ENCODE results near the gene ZBTB20.

The ZBTB20 gene

DNA sequence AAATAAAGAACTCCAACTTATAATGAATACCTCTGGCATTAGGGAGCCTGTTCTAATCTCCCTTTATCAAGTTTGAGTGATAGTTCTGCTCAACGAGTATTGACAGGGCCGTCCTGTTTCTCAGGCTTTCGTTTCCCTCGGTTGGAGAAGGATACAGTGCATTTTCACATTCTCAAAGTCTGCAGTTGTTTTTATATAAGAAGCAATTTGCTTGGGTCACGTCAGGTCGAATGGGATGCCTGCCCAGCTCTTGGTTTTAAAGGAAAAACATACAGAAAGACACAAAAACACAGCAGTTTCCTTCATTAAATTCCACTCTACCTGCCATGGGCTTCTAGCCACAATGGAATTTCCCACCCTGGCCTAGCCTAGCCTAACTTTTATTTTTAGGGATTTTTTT, 487.0 kb downstream of the ZBTB20 start:
- no peak for DNase-seq

GRCh38 chr3:114659109-114660061, 487.7 kb downstream of the ZBTB20 start:
- DNase-seq = no peak

GRCh38 chr3:114651555-114651954, 495.5 kb downstream of the ZBTB20 start:
- DNase-seq = no peak

GRCh38 chr3:114650808-114651207, 496.3 kb downstream of the ZBTB20 start:
- peak; percentile 25 for DNase-seq

DNA sequence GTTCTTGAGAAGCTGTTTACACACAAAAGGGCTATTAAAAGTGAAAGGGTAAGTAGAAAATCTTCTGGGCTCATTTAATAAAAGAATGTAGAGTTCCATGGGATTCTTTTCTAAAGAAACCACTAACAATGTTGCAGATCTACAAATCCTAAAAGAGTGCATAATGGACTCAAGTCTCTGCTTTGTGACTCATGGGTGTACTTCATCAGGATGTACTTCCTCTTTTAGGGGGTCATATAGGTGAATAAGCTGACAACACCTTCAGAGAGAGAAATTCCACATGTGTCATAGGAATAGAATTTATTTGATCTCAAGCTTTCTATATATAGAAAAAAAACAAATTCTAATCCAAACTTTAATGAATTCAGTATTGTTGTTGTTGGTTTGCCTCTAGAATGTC, 497.8 kb downstream of the ZBTB20 start:
- DNase-seq = peak; percentile 70

GRCh38 chr3:114646526-114646925, 500.6 kb downstream of the ZBTB20 start:
- no peak for DNase-seq

DNA sequence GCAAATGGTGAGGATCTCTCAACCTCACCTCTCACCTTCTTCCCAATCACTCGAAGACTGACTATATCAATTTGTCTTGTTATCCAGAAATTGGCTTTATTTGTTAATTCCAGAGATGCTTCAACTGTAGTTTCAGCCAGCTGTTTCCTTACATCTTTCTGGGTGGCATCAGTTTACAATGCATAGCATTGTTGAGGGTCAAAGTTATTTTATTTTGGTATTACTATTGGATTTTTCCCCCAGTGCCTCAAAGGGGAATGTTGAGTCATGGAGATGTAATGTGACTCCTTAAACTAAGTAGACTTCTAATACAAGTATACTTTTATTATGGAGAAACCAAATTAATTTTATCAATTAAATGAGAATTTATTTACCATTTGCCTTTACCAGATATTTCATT, 501.7 kb downstream of the ZBTB20 start:
- DNase-seq = no peak

GRCh38 chr3:114644367-114644766, 502.7 kb downstream of the ZBTB20 start:
- peak; percentile 40 for DNase-seq

DNA sequence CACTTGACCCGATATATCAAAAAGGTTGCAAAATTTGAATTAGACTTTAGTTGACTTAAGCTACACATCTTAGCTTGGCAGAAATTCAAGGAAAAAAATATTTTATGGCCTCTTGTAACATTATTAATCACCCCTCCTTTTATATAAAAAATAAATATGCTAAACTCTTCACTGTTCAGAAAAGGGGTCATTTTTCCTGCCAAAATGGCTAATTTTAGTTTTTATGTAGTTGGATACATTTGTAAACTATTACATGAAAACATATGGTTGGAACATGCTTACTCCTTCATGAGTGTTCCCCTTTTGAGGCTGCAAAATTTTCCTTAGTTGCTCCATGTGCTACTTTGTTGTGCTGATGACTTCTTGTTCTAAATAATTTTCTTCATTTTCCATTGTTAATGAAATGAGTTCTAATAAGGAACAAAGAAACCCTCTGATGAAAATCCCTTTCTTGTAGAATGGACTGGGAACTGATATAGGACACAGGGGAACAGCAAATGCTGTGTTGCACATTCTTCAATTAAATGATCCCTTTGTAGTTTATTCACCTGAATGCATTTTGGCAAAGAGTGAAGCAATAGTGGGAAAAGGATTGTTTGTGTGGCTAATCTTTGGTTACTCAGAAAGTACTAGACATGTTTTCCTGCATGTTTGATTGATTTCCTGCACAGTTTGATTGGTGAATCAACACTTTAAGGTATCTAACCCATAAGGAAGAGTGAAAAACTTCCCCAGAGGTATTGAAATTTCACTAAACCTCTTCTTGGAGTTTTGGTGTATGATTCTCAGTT, 503.9 kb downstream of the ZBTB20 start:
- DNase-seq = no peak

- no peak for DNase-seq
These were observed 507.0 kb downstream of the ZBTB20 start for GRCh38 chr3:114640126-114640525.

GRCh38 chr3:114639171-114639570, 507.9 kb downstream of the ZBTB20 start:
- DNase-seq = no peak

DNA sequence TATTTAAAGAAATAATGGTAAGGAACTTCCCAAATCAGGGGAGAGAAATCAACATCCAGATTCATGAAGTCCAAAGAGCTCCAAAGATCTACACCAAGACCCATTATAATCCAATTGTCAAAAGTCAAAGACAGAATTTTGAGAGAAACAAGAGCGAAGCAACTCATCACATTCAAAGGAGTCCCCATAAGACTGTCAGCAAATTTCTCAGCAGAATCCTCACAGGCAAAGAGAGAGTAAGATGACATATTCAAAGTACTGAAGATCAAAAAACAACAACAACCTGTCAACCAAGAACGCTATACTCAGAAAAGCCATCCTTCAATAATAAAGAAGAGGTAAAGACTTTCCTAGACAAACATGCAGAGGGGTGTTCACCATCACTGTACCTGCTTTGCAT, 511.2 kb downstream of the ZBTB20 start:
- no peak for DNase-seq

DNA sequence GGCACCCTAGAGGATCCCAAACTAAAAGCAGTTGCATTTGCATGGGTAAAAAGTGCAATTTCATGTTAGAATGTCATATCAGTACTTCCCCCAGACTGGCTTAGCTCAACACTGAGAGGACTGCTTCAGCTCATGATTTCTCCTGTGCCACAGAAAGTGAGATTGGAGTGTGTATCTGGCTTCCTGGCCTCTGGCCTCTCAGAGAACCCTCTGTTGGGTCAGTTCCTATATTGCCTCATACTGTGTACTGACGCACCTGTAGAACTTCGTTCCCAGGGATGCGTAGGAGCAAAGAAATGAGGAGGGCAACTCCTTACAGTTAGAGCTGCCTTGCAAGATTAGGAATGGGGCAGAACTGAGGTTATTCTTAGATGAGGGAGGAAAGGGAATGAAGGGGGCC, 512.5 kb downstream of the ZBTB20 start:
- DNase-seq = no peak

DNA sequence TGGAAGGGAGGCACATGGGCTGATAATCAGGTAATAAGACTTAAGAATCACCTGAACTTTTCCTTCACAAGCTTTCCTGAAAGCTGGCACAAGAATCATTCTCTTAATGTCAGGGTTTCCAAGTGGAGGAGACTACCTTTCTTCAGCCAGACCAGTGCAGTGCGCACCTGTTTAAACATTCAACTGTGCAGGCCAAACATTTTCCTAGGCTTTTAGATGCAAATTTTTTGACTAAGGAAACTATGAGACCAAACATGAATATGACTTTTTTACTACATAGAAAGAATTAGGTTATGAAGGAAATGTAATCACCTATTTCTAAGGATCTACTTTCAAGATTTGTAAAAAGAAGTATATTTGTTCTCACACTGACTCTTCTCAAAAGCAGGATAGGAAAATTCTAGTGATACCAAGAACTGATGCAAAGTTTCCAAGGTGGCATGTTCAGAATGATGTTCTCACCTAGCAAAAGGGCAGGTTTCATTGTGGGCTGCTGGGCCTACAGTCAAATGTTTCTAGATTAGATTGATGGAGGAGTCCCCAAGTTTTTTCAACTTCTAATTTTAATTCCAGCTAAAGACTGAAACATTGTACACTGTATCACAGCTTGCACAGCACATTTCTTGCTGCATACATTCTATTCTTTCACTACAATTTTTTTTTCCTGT, 514.2 kb downstream of the ZBTB20 start:
- no peak for DNase-seq

GRCh38 chr3:114627770-114628169, 519.3 kb downstream of the ZBTB20 start:
- DNase-seq = no peak

DNA sequence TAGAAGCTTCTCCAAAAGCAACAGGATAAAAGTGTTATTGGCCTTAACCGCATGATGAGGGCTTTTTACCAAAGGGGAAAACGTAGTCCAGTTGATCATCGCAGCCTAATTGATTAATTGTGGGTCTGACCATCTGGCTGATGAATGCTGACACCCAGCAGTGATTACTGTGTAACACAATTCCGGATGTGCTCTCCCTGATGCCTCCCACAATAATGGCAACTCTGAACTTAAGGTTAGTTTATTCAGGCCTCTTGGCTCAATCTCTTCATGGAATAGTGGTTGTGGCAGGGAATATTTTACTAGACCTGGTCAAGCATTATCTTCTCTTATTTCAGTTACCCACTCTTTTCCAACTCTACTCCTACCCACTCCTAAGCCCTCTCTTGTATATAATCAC, 520.3 kb downstream of the ZBTB20 start:
- no peak for DNase-seq

GRCh38 chr3:114624571-114625181, 522.4 kb downstream of the ZBTB20 start:
- peak; percentile 94 for DNase-seq

DNA sequence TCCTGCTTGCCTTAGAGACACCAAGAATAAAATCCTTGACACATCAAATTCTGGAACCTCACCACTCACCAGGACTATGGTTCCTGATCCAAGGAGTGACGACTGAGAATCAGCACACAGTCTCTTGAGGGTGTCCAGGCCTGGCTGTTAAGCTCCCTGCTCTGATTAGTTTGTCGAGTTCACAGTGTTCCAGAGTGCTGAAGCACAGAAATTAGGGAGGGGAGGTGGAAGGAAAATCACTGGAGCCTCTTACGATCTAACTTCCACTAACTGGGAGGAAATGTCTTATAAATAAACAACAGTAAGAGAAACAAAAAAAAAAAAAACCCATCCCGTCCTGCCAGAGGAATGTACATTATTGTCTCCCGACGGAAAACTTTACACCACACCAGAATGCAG, 523.0 kb downstream of the ZBTB20 start:
- peak; percentile 84 for DNase-seq

GRCh38 chr3:114623420-114624046, 523.6 kb downstream of the ZBTB20 start:
- no peak for DNase-seq

- DNase-seq = no peak
These were observed 525.1 kb downstream of the ZBTB20 start for GRCh38 chr3:114622001-114622400.

DNA sequence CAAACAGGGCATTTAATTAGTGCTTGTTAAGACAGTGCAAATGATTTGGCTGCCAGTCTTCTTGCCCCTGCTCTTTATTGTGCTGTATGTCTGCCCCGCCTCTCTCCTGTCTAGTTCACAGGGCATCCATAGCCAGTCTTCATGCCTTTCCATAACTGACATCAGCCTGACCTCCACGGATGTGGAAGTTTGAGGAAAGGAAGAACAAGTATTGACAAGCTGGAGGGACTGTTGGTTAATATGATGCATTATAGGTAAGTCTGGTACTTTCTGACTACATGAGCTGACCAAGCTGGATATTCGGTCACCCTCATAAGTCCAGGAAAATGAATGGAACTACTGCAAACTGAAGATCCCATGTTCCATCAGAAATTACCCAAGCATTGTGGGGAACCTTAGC, 527.3 kb downstream of the ZBTB20 start:
- no peak for DNase-seq

DNA sequence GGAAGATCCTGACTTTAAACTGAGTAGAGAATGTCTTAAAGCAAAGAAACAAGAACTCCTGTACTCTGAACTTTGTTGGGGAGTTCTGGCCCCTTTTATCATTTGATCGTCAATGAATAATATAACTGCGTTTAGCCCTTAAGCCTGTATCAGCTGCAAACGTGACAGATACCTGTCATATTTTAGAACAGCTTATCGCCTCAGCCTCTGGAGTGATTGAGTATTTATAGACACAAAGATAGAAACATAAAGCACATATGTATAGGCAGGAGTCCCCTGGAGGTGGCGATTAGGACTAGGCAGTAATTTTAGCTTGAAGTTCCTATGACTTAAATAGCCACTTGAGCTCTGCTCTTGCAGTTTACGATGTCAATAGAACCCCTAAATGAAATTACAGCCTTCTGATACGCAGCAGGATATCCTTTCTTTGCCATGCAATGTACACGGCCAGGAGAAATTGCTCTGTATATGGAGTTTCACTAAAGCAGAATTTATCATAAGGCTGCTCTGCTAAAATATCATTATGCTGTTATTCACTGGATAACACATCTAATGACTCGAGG, 531.5 kb downstream of the ZBTB20 start:
- no peak for DNase-seq
